H9 (cell line): ENCODE data around the gene WRAP73. TPM values are rescaled to one million over a fixed set of nuclear protein-coding genes. Genes with fewer than 3 reads are reported as not detected.

ENCODE experiments used
- DNase-seq: peaks from one replicate; pipeline ENCODE4 v3.0.0-alpha.2; 2017
- H2AFZ ChIP-seq: one replicate; pipeline ENCODE4 v1.6.1; 2013; ENCODE audit warnings: mild to moderate bottlenecking, low read length, control low read depth, moderate library complexity
- H2AK5ac ChIP-seq: 2 replicates; pipeline ENCODE4 v1.6.1; 2013; ENCODE audit warnings: low read length, control low read depth, mixed read lengths; ENCODE audit not compliant: insufficient read length
- H2BK120ac ChIP-seq: one replicate; pipeline ENCODE4 v1.6.1; 2013; ENCODE audit warnings: low read depth, mild to moderate bottlenecking, low read length, control low read depth, inconsistent platforms; ENCODE audit not compliant: poor library complexity, severe bottlenecking
- H2BK12ac ChIP-seq: 2 replicates; pipeline ENCODE4 v1.6.1; 2013; ENCODE audit warnings: low read length, control low read depth, mixed read lengths, low read depth; ENCODE audit not compliant: insufficient read length
- H2BK15ac ChIP-seq: 2 replicates; pipeline ENCODE4 v1.6.1; 2013; ENCODE audit warnings: low read depth, low read length, control low read depth
- H2BK20ac ChIP-seq: one replicate; pipeline ENCODE4 v1.6.1; 2013; ENCODE audit warnings: low read depth, mild to moderate bottlenecking, low read length, control low read depth, inconsistent platforms; ENCODE audit not compliant: poor library complexity, severe bottlenecking
- H2BK5ac ChIP-seq: 2 replicates; pipeline ENCODE4 v1.6.1; 2013; ENCODE audit warnings: low read length, control low read depth, mixed read lengths; ENCODE audit not compliant: insufficient read length
- H3K14ac ChIP-seq: 2 replicates; pipeline ENCODE4 v1.6.1; 2013; ENCODE audit warnings: low read length, control low read depth; ENCODE audit not compliant: insufficient read depth
- H3K18ac ChIP-seq: 2 replicates; pipeline ENCODE4 v1.6.1; 2013; ENCODE audit warnings: low read depth, mild to moderate bottlenecking, mixed read lengths, low read length, control low read depth; ENCODE audit not compliant: insufficient read length
- H3K23ac ChIP-seq: 2 replicates; pipeline ENCODE4 v1.6.1; 2013; ENCODE audit warnings: low read length, control low read depth, mixed read lengths, low read depth; ENCODE audit not compliant: insufficient read length
- H3K23me2 ChIP-seq: 2 replicates; pipeline ENCODE4 v1.6.1; 2013; ENCODE audit warnings: low read depth, mild to moderate bottlenecking, mixed read lengths, low read length, control low read depth; ENCODE audit not compliant: insufficient read length, poor library complexity, severe bottlenecking
- H3K27ac ChIP-seq: 2 replicates; pipeline ENCODE4 v1.5.1; 2013; ENCODE audit warnings: low read length, control low read depth, mixed read lengths, low read depth; ENCODE audit not compliant: insufficient read length
- H3K27me3 ChIP-seq: 2 replicates; pipeline ENCODE4 v1.6.1; 2013; ENCODE audit warnings: low read length, control low read depth, inconsistent platforms; ENCODE audit not compliant: insufficient read depth
- H3K4ac ChIP-seq: 2 replicates; pipeline ENCODE4 v1.6.1; 2013; ENCODE audit warnings: low read depth, mild to moderate bottlenecking, control low read depth, inconsistent platforms, low read length, moderate library complexity
- H3K4me1 ChIP-seq: 2 replicates; pipeline ENCODE4 v1.6.1; 2013; ENCODE audit warnings: low read length, control low read depth, inconsistent platforms; ENCODE audit not compliant: insufficient read depth
- H3K4me2 ChIP-seq: 2 replicates; pipeline ENCODE4 v1.6.1; 2013; ENCODE audit warnings: low read length, control low read depth, mixed read lengths; ENCODE audit not compliant: insufficient read length, insufficient read depth
- H3K56ac ChIP-seq: 2 replicates; pipeline ENCODE4 v1.6.1; 2013; ENCODE audit warnings: low read depth, mild to moderate bottlenecking, mixed read lengths, low read length, control low read depth; ENCODE audit not compliant: insufficient read length
- H3K79me1 ChIP-seq: 2 replicates; pipeline ENCODE4 v1.6.1; 2013; ENCODE audit warnings: low read depth, mild to moderate bottlenecking, moderate library complexity, low read length, control low read depth, inconsistent platforms; ENCODE audit not compliant: insufficient read depth, poor library complexity, severe bottlenecking
- H3K79me2 ChIP-seq: 2 replicates; pipeline ENCODE4 v1.6.1; 2013; ENCODE audit warnings: low read length, control low read depth, inconsistent platforms; ENCODE audit not compliant: insufficient read depth
- H3K9ac ChIP-seq: 2 replicates; pipeline ENCODE4 v1.6.1; 2013; ENCODE audit warnings: low read length, control low read depth, mixed read lengths; ENCODE audit not compliant: insufficient read length; ENCODE audit errors: extremely low read depth
- H3K9me3 ChIP-seq: one replicate; pipeline ENCODE4 v1.6.1; 2013; ENCODE audit warnings: low read depth, low read length, inconsistent platforms; ENCODE audit not compliant: control insufficient read depth
- H3T11ph ChIP-seq: one replicate; pipeline ENCODE4 v1.6.1; 2013; ENCODE audit warnings: mild to moderate bottlenecking, low read length, control low read depth, inconsistent platforms
- H4K20me1 ChIP-seq: one replicate; pipeline ENCODE4 v1.6.1; 2013; ENCODE audit not compliant: control insufficient read depth, insufficient read length, insufficient read depth
- H4K5ac ChIP-seq: 2 replicates; pipeline ENCODE4 v1.6.1; 2013; ENCODE audit warnings: low read depth, mild to moderate bottlenecking, mixed read lengths, low read length, control low read depth; ENCODE audit not compliant: insufficient read length
- H4K8ac ChIP-seq: replicated peaks from 2 replicates; pipeline ENCODE4 v1.6.1; 2013; ENCODE audit warnings: low read length, control low read depth, mixed read lengths, low read depth; ENCODE audit not compliant: insufficient read length
- H4K91ac ChIP-seq: 2 replicates; pipeline ENCODE4 v1.6.1; 2013; ENCODE audit warnings: low read depth, mild to moderate bottlenecking, moderate library complexity, mixed read lengths, low read length, control low read depth; ENCODE audit not compliant: insufficient read length
- H3K27ac Mint-ChIP-seq, 3 experiments: 2 replicates in 2 of 3; 3 replicates in 1 of 3; pipeline ENCODE4 v1.8.0; 2020 to 2021; ENCODE audit warnings: mixed read lengths in 3 of 3, mild to moderate bottlenecking in 1 of 3, moderate library complexity in 1 of 3
- H3K27me3 Mint-ChIP-seq: 2 replicates; pipeline ENCODE4 v1.8.0; 2021; ENCODE audit warnings: low read depth, mild to moderate bottlenecking, moderate library complexity, mixed read lengths
- H3K36me3 Mint-ChIP-seq, 3 experiments: 2 replicates in 2 of 3; 3 replicates in 1 of 3; pipeline ENCODE4 v1.8.0; 2020 to 2021; ENCODE audit warnings: low read depth in 3 of 3, mixed read lengths in 3 of 3; ENCODE audit not compliant: insufficient read depth in 1 of 3
- H3K4me1 Mint-ChIP-seq, 2 experiments: 2 replicates each; pipeline ENCODE4 v1.8.0; 2020; ENCODE audit warnings: mixed read lengths in 2 of 2
- H3K4me3 Mint-ChIP-seq, 2 experiments: 2 replicates in 1 of 2; 3 replicates in 1 of 2; pipeline ENCODE4 v1.8.0; 2020 to 2021; ENCODE audit warnings: mild to moderate bottlenecking in 2 of 2, mixed read lengths in 2 of 2, moderate library complexity in 1 of 2
- H3K9me3 Mint-ChIP-seq, 2 experiments: 2 replicates in 1 of 2; 3 replicates in 1 of 2; pipeline ENCODE4 v1.8.0; 2020; ENCODE audit warnings: mild to moderate bottlenecking in 2 of 2, mixed read lengths in 2 of 2, moderate library complexity in 1 of 2
- CTCF ChIP-seq: fragments of 200-600 bp; sonication (generic); conservative IDR thresholded peaks from 3 replicates; pipeline ENCODE4 v1.8.0; 2021; ENCODE audit warnings: antibody characterized with exemption, mild to moderate bottlenecking
- WGBS: extraction: QIAGEN DNeasy Blood & Tissue Kit; methylation state at CpG from one replicate; pipeline ENCODE4 v1.1.7; 2013; ENCODE audit warnings: missing lambda C conversion rate, low lambda C conversion rate, mixed read lengths; ENCODE audit not compliant: insufficient read length; ENCODE audit errors: extremely low coverage; 5-methylcytosine and 5-hydroxymethylcytosine counted together
- total RNA-seq: library from RNA; stranded (reverse); gene quantifications from 2 replicates; pipeline ENCODE4 v1.2.1, GENCODE V29; 2021

WRAP73 gene
- total RNA-seq, 1 experiment from 2014 or later: 28.4 TPM

- H4K5ac ChIP-seq: no peak overlapping the region
- no peak overlapping the region for H2BK12ac ChIP-seq
- no CpG with 5 or more reads among the region's 17 CpGs for WGBS
- H3K56ac ChIP-seq: no peak overlapping the region
- no peak overlapping the region for H3K27ac Mint-ChIP-seq
- no peak overlapping the region for H2BK120ac ChIP-seq
- DNase-seq: no peak
- no peaks in the 10 kb centered on the region for H3K23me2 ChIP-seq
- no peak overlapping the region for H4K91ac ChIP-seq
- no peaks in the 10 kb centered on the region for H3K9me3 Mint-ChIP-seq
- H2BK20ac ChIP-seq: no peak overlapping the region
- no peaks in the 10 kb centered on the region for H3K79me1 ChIP-seq
- no peak overlapping the region for H4K8ac ChIP-seq
- H3K4me1 ChIP-seq: no peaks in the 10 kb centered on the region
- no peak overlapping the region for H3K4me2 ChIP-seq
- H3K4me3 Mint-ChIP-seq: no peak overlapping the region
- H2BK5ac ChIP-seq: no peak overlapping the region
- peaks cover 33 to 58% of the 10 kb centered on the region in 2 experiments for H3K4me1 Mint-ChIP-seq
- no peaks in the 10 kb centered on the region for H3K9me3 ChIP-seq
- no peak overlapping the region for H3K27ac ChIP-seq
- H2BK15ac ChIP-seq: no peak overlapping the region
- H3K27me3 ChIP-seq: no peaks in the 10 kb centered on the region
- H4K20me1 ChIP-seq: no peaks in the 10 kb centered on the region
- H3K4ac ChIP-seq: no peak overlapping the region
- TF ChIP-seq CTCF: no peak
- H3K36me3 Mint-ChIP-seq: no peaks in the 10 kb centered on the region; a peak in 1 of 7 replicates
- no peak overlapping the region for H3K23ac ChIP-seq
- H3K27me3 Mint-ChIP-seq: peaks cover 28% of the 10 kb centered on the region
- no peak overlapping the region for H3K9ac ChIP-seq
- no peak overlapping the region for H3K14ac ChIP-seq
- H2AK5ac ChIP-seq: no peak overlapping the region
- H3T11ph ChIP-seq: no peak overlapping the region
- H3K18ac ChIP-seq: no peak overlapping the region
- no peaks in the 10 kb centered on the region for H3K79me2 ChIP-seq
- no peak overlapping the region for H2AFZ ChIP-seq
Measured at GRCh38 chr1:3672971-3673361, 23.1 kb upstream of the WRAP73 start.
